ENCODE results near the gene USP30.

The USP30 gene

GRCh38 chr12:109098183-109098604, 45.8 kb downstream of the USP30 start:
- DNase-seq: no peak

- DNase-seq: no peak
Observed at GRCh38 chr12:109098651-109099050, 46.3 kb downstream of the USP30 start.

- no peak for DNase-seq
Observed at GRCh38 chr12:109099431-109100020, 47.1 kb downstream of the USP30 start.

- no peak for DNase-seq
Observed at GRCh38 chr12:109100741-109101140, 48.4 kb downstream of the USP30 start.

- no peak for DNase-seq
Observed at GRCh38 chr12:109102491-109102890, 50.1 kb downstream of the USP30 start.

GRCh38 chr12:109105176-109105575, 52.8 kb downstream of the USP30 start:
- DNase-seq: no peak

GRCh38 chr12:109109746-109110350, 57.5 kb downstream of the USP30 start:
- DNase-seq: no peak

- peak; percentile 62 for DNase-seq
Observed at GRCh38 chr12:109110988-109111495, 58.7 kb downstream of the USP30 start.

- DNase-seq: no peak
Observed at GRCh38 chr12:109112720-109113465, 60.5 kb downstream of the USP30 start.

GRCh38 chr12:109113661-109114321, 61.4 kb downstream of the USP30 start:
- no peak for DNase-seq

GRCh38 chr12:109114644-109115043, 62.3 kb downstream of the USP30 start:
- DNase-seq: no peak

GRCh38 chr12:109115404-109115757, 63.0 kb downstream of the USP30 start:
- no peak for DNase-seq

GRCh38 chr12:109115758-109116610, 63.6 kb downstream of the USP30 start, which contains the start of gene ACACB:
TSS of gene ACACB (plus strand) at chr12:109116587. CDS start at chr12:109139406, 22,819 bp downstream.
- DNase-seq: no peak

- no peak for DNase-seq
Observed at GRCh38 chr12:109116611-109116949, 64.2 kb downstream of the USP30 start.

- no peak for DNase-seq
Observed at GRCh38 chr12:109120095-109120494, 67.7 kb downstream of the USP30 start.

GRCh38 chr12:109120557-109120956, 68.2 kb downstream of the USP30 start:
- no peak for DNase-seq

GRCh38 chr12:109121346-109121880, 69.0 kb downstream of the USP30 start:
- DNase-seq: no peak

- no peak for DNase-seq
Observed at GRCh38 chr12:109124878-109125648, 72.7 kb downstream of the USP30 start.

- DNase-seq: no peak
Observed at GRCh38 chr12:109125791-109126190, 73.4 kb downstream of the USP30 start.

- DNase-seq: no peak
Observed at GRCh38 chr12:109126784-109127183, 74.4 kb downstream of the USP30 start.

- DNase-seq: no peak
Observed at GRCh38 chr12:109127533-109128242, 75.3 kb downstream of the USP30 start.
